GM20000 (cell line): ENCODE measurements around the gene VSIG10L.

ENCODE experiments used
- DNase-seq: peaks from one replicate; pipeline ENCODE4 v3.0.0; 2012; ENCODE audit warnings: low spot score
- TF ChIP-seq, protein P1 (sequence below): IDR thresholded peaks from 2 replicates; pipeline ENCODE4 v1.5.1; 2012; ENCODE audit warnings: mild to moderate bottlenecking, control low read depth; ENCODE audit errors: extremely low read depth, missing control alignments

VSIG10L gene

DNA sequence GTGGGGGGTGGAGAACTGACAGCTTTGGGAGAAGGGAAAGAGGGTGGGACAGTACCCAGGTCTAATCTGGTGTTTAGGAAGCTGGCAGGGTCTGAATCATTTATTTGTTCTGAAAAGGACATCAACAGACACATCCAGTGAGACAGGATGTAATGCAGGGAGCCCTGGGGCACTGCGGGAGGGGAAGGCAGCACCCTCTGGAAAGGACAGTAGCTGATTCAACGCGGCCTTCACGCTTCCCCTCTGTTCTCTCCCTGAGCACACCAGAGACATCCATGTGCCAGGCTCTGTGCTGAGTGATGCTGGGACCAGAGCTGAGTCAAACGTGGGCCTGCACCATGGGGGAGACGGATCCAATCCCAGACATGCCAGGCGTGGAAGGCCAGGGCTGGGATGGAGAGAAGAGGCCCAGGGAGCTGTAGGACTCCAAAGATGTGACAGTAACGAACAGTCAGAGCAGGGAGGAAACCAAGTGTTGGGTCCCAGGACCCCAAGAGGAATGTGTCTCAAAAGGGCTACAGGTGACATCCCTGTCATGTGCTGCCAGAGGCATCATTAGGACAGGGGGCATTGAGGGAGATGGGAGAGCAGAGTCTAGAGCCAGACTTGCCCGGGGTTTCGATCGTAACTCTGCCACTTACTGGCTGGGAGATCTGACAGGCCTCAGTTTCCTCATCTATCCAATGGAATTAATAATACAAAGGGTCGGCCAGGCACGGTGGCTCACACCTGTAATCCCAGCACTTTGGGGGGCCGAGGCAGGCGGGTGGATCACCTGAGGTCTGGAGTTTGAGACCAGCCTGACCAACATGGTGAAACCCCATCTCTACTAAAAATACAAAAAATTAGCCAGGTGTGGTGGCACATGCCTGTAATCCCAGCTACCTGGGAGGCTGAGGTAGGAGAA, 22.5 kb upstream of the VSIG10L start:
- TF ChIP-seq, protein P1, sequence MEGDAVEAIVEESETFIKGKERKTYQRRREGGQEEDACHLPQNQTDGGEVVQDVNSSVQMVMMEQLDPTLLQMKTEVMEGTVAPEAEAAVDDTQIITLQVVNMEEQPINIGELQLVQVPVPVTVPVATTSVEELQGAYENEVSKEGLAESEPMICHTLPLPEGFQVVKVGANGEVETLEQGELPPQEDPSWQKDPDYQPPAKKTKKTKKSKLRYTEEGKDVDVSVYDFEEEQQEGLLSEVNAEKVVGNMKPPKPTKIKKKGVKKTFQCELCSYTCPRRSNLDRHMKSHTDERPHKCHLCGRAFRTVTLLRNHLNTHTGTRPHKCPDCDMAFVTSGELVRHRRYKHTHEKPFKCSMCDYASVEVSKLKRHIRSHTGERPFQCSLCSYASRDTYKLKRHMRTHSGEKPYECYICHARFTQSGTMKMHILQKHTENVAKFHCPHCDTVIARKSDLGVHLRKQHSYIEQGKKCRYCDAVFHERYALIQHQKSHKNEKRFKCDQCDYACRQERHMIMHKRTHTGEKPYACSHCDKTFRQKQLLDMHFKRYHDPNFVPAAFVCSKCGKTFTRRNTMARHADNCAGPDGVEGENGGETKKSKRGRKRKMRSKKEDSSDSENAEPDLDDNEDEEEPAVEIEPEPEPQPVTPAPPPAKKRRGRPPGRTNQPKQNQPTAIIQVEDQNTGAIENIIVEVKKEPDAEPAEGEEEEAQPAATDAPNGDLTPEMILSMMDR: no peak
- no peak for DNase-seq

DNA sequence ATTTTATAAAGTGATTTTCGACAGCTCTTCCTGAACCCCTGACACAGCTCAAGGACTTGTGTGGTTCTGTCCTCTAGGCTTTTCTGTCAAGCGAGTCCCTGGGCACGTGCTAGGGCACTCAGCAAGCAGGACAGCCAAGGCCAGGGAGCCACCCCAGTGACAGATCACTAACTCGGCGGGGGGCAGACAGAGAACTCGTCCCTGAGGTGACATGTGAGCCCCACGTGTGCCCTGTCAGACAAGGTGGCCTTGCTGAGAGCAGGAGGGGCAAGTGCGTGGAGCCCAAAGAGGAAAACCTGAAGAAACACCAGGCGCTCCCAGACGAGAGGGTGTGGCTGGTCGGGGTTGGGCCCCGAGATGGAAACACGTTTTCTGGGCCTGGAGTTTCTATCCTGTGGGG, 19.3 kb upstream of the VSIG10L start:
- DNase-seq: no peak
- TF ChIP-seq, protein P1: no peak

DNA sequence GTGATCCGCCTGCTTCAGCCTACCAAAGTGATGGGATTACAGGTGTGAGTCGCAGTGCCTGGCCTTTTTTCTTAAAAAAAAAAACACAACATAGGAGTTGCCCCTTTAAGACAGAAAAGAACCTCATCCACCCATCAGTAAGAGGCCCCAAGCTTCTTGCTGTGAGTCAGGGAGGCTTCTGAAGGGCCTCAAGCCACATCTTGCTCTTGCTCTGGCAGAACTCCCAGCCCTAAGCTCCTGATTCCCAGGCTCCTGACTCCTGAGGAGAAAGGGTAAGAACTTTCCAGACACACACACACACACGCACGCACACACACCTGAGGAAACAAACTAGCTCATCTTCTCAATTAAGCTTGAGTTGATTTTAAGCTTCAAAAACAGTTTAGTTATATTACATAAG, 17.4 kb upstream of the VSIG10L start:
- no peak for DNase-seq
- TF ChIP-seq, protein P1: no peak

DNA sequence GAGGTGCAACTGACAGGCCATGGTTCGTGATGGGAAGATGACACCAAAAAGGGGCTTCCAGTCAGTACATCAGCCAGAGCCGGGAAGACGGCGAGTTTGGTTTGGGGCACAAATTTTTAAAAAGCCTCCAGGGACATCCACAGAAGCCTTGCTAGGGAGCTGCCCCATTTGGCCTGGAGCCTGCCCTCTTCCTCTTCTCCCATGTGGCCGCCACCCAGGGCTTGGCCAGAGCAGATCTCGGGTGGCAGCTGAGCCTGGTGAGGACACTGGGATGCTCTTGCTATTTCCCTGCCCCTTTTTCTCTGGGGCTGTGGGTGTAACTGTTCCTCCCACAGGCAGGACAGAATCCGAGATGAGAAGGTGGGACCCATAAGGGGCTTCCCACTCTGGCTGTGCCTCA, 16.0 kb upstream of the VSIG10L start:
- no peak for DNase-seq
- TF ChIP-seq, protein P1: no peak

DNA sequence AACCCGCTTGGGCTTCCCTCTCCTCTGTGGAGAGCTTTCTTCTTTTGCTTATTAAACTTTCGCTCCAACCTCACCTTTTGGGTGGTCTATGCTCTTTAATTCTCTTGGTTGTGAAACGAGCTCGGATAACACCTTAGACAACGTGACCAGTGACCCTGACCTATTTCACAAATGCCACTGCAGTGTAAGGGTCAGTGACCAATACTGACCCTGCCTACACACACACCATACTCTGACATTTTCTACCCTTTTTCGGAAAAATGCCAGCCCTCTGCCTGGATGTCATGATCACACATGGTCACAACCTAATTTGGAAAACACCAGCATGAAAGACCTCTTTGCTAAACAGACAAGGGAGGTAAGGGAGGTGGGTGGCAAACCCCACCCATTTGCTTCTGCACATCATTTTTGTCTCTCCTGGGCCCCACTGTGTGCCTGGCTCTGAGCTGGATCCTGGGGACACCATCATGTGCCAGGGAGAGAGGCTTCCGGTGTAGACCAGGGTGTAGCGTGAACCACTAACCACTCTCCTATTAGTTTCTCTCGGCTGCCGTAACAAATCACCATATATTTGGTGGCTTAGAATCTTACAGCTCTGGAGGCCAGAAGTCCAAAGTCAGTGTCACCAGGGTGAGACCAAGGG, 14.3 kb upstream of the VSIG10L start:
- TF ChIP-seq, protein P1: no peak
- DNase-seq: no peak

DNA sequence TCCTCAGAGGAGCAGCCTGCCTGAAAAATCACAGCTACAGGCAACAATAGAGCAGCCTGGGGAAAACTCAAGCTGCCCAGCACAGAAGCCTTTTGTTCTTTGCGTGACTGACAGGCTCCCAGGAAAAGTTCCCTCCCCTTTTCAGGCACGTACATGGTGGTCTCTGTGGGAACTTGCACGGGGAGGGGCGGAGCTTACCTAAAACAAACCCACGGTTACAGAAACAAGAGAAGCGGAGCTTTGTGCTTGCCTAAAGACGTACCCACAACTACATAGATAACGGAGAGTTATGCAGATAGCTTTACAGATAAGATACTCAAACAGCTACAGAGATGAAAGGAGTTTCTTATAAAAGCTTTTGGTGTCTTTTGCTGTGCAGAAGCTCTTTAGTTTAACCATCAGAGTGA, 12.8 kb upstream of the VSIG10L start:
- TF ChIP-seq, protein P1: no peak

DNA sequence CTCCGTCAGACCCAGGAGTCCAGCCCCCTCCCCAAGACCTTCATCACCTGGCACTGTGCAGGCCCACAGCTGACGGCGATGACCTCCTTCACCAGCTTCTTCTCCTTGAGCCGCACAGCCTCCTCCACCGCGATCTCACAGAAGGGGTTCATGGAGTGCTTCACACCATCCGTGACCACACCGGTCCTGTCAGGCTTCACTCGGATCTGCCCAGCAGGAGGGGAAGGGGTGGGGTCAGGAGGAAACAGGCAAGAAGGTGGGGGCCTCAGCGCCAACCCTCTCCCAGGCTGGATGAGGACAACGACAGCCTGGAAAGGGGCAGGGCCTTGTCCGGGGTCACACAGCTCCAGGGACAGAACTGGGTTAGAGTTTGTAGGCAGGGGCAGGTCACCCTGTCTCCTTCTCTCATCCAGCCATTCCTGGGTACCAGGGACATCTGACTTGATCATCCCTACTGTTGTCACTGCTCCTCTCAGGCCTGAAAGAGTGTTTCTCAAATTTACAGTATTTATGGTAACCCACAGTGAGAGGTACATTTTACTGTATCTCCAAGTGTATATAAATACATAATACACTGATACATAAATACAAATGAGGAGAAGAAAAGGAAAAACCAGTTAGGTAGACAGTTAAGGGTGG, 12.3 kb upstream of the VSIG10L start:
- no peak for DNase-seq
- TF ChIP-seq, protein P1: no peak

More for the DNA sequence above, 12.8 kb upstream of the VSIG10L start:
- DNase-seq: no peak
